Loucy (cell line): ENCODE results near the gene B9D2.

Experiments
- CTCF ChIP-seq: fragments of 200-600 bp; sonication (generic); conservative IDR thresholded peaks from 2 replicates; pipeline ENCODE4 v1.5.1; 2014; ENCODE audit warnings: mild to moderate bottlenecking, antibody characterized with exemption, low read length
- EZH2phosphoT487 ChIP-seq: fragments of 200-600 bp; IDR thresholded peaks from 2 replicates; pipeline ENCODE4 v1.6.1; 2018; ENCODE audit warnings: antibody characterized with exemption, mild to moderate bottlenecking, moderate library complexity, borderline replicate concordance

GRCh38 chr19:41332000-41332399 is 31.9 kb downstream of the B9D2 start:
- TF ChIP-seq CTCF: no peak
- TF ChIP-seq EZH2phosphoT487: no peak
